HepG2 (cell line): ENCODE data around the gene KHK. TPM values are rescaled to one million over a fixed set of nuclear protein-coding genes. Genes with fewer than 3 reads are reported as not detected.

Source experiments
- ATAD3A ChIP-seq: sonication (generic); formaldehyde crosslinking; IDR thresholded peaks from 2 replicates; pipeline ENCODE4 v1.4.0; 2020; ENCODE audit warnings: missing genetic modification reagents
- BCL3 ChIP-seq: sonication (generic); formaldehyde crosslinking; IDR thresholded peaks from 2 replicates; pipeline ENCODE4 v1.5.1; 2020; ENCODE audit warnings: mild to moderate bottlenecking, missing genetic modification reagents, moderate library complexity
- CSRNP1 ChIP-seq: sonication (generic); formaldehyde crosslinking; IDR thresholded peaks from 2 replicates; pipeline ENCODE4 v1.8.1; 2023; ENCODE audit warnings: mild to moderate bottlenecking, missing genetic modification reagents
- FIP1L1 ChIP-seq: fragments of 200-400 bp; formaldehyde crosslinking; IDR thresholded peaks from 2 replicates; pipeline ENCODE4 v1.6.1; 2018; ENCODE audit warnings: low read depth, mild to moderate bottlenecking, low read length, moderate library complexity, borderline replicate concordance; ENCODE audit not compliant: insufficient read depth
- FLYWCH1 ChIP-seq: sonication (generic); formaldehyde crosslinking; IDR thresholded peaks from 2 replicates; pipeline ENCODE4 v1.8.1; 2023; ENCODE audit warnings: mild to moderate bottlenecking, missing genetic modification reagents
- HMGXB4 ChIP-seq, 2 experiments: sonication (generic) in 1 of 2; formaldehyde crosslinking in 1 of 2; IDR thresholded peaks; 2 replicates each; pipeline versions ENCODE4 v1.4.0 to v1.6.1; 2018 to 2020; ENCODE audit warnings: missing genetic modification reagents in 2 of 2, borderline replicate concordance in 1 of 2, low read depth in 1 of 2, mild to moderate bottlenecking in 1 of 2, missing biosample characterization in 1 of 2
- KLF11 ChIP-seq: IDR thresholded peaks from 2 replicates; pipeline ENCODE4 v1.6.1; 2016; ENCODE audit warnings: missing compliant biosample characterization
- KLF13 ChIP-seq: sonication (generic); formaldehyde crosslinking; IDR thresholded peaks from 2 replicates; pipeline ENCODE4 v1.4.0; 2020; ENCODE audit warnings: mild to moderate bottlenecking, missing genetic modification reagents
- MIER2 ChIP-seq: IDR thresholded peaks from 2 replicates; pipeline ENCODE4 v1.6.1; 2016; ENCODE audit warnings: missing biosample characterization, missing genetic modification reagents
- RARA ChIP-seq: IDR thresholded peaks from 2 replicates; pipeline ENCODE4 v1.6.1; 2016; ENCODE audit warnings: missing genetic modification reagents, missing compliant biosample characterization
- SIN3B ChIP-seq: fragments of 150-350 bp; IDR thresholded peaks from 2 replicates; pipeline ENCODE4 v1.6.1; 2014; ENCODE audit warnings: low read length
- SIX4 ChIP-seq: sonication (generic); formaldehyde crosslinking; IDR thresholded peaks from 2 replicates; pipeline ENCODE4 v1.4.0; 2020; ENCODE audit warnings: missing genetic modification reagents
- U2AF2 ChIP-seq: fragments of 200-400 bp; formaldehyde crosslinking; IDR thresholded peaks from 2 replicates; pipeline ENCODE4 v1.6.1; 2017; ENCODE audit warnings: low read depth, mild to moderate bottlenecking, low read length
- ZNF260 ChIP-seq: sonication (generic); formaldehyde crosslinking; IDR thresholded peaks from 2 replicates; pipeline ENCODE4 v1.4.0; 2020; ENCODE audit warnings: missing genetic modification reagents, low read depth, mild to moderate bottlenecking, borderline replicate concordance
- ZNF513 ChIP-seq: sonication (generic); formaldehyde crosslinking; conservative IDR thresholded peaks from 2 replicates; pipeline ENCODE4 v1.5.0; 2020; ENCODE audit warnings: missing genetic modification reagents
- ZNF550 ChIP-seq: sonication (generic); formaldehyde crosslinking; IDR thresholded peaks from 2 replicates; pipeline ENCODE4 v1.4.0; 2020; ENCODE audit warnings: mild to moderate bottlenecking, missing genetic modification reagents, borderline replicate concordance
- ZNF766 ChIP-seq: sonication (generic); formaldehyde crosslinking; IDR thresholded peaks from 2 replicates; pipeline ENCODE4 v1.5.0; 2020; ENCODE audit warnings: missing genetic modification reagents, borderline replicate concordance
- ZZZ3 ChIP-seq: sonication (generic); formaldehyde crosslinking; IDR thresholded peaks from 2 replicates; pipeline ENCODE4 v1.4.0; 2020; ENCODE audit warnings: missing genetic modification reagents, mild to moderate bottlenecking, borderline replicate concordance
- polyA plus RNA-seq, 8 experiments: library from polyadenylated mRNA; depleted of rRNA in 3 of 8; stranded (reverse) in 7 of 8; unstranded in 1 of 8; fragments of >200 nt; fragmentation: Illumina TruSeq in 4 of 8; extraction: Trizol in 4 of 8; gene quantifications; 2 replicates each; pipeline versions ENCODE4 v1.2.1 to v1.2.3, GENCODE V29; 2011 to 2016; ENCODE audit warnings: low read depth in 4 of 8, missing spikeins in 1 of 8, mixed read lengths in 1 of 8; ENCODE audit not compliant: insufficient read depth in 1 of 8
- total RNA-seq, 5 experiments: library from RNA; depleted of rRNA; stranded (reverse); fragments of >200 nt; fragmentation: Illumina TruSeq; extraction: Trizol; gene quantifications; 2 replicates each; pipeline ENCODE4 v1.2.3, GENCODE V29; 2016; ENCODE audit warnings: low read depth in 1 of 5

Gene KHK
- total and polyA plus RNA-seq, 2 of the 13 experiments (the other 11 are each of a cell fraction or from before 2014, with no cell fraction given), result 40.9 to 99.2 TPM

- TF ChIP-seq HMGXB4 (CRISPR knock-in tag; IDR thresholded peaks at IDR 0.05; ENCODE audit: borderline replicate concordance in 1 of 2, low read depth in 1 of 2) (peak; percentile 81 to 95), FIP1L1 (no peak), SIN3B (peak; percentile 59; the same call in 1 of the 2 replicates), RARA (CRISPR knock-in tag) (peak; percentile 7; the same call in 1 of the 2 replicates), ZNF550 (CRISPR knock-in tag) (0 out of 2 replicates have a peak, but pooled peaks have one; percentile 47), ATAD3A (CRISPR knock-in tag) (no peak; the same call in 1 of the 2 replicates), FLYWCH1 (CRISPR knock-in tag) (no peak), CSRNP1 (CRISPR knock-in tag) (peak; percentile 94; the same call in 1 of the 2 replicates), MIER2 (peak; percentile 81), U2AF2 (no peak), KLF11 (CRISPR knock-in tag) (peak; percentile 96), ZNF513 (0 out of 2 replicates have a peak, but pooled peaks have one; percentile 74), ZZZ3 (CRISPR knock-in tag) (peak; percentile 85; the same call in 1 of the 2 replicates), ZNF766 (peak; percentile 91), BCL3 (CRISPR knock-in tag) (peak; percentile 91; the same call in 1 of the 2 replicates), KLF13 (CRISPR knock-in tag) (no peak; the same call in 1 of the 2 replicates), ZNF260 (CRISPR knock-in tag) (no peak), SIX4 (CRISPR knock-in tag) (no peak; the same call in 1 of the 2 replicates)
Observed at GRCh38 chr2:27050996-27051901, 35.3 kb upstream of the KHK start, which contains the start of gene AGBL5 (continued).
